Renal pelvis (tissue), 4 donors: ENCODE measurements around the gene GSTM4. TPM values are rescaled to one million over a fixed set of nuclear protein-coding genes. Genes with fewer than 3 reads are reported as not detected.

Experiments used
- DNase-seq: peaks from one replicate; pipeline ENCODE4 v3.0.0-alpha.2; 2013
- polyA plus RNA-seq, 3 donors: library from polyadenylated mRNA; unstranded; fragments of 120-200 nt; gene quantifications; one replicate each; pipeline ENCODE4 v1.2.1, GENCODE V29; 2013; ENCODE audit not compliant: insufficient read length in 3 of 3

The GSTM4 gene
- polyA plus RNA-seq, 3 donors = 57.9 to 60.4 (median 59.3) TPM

DNA sequence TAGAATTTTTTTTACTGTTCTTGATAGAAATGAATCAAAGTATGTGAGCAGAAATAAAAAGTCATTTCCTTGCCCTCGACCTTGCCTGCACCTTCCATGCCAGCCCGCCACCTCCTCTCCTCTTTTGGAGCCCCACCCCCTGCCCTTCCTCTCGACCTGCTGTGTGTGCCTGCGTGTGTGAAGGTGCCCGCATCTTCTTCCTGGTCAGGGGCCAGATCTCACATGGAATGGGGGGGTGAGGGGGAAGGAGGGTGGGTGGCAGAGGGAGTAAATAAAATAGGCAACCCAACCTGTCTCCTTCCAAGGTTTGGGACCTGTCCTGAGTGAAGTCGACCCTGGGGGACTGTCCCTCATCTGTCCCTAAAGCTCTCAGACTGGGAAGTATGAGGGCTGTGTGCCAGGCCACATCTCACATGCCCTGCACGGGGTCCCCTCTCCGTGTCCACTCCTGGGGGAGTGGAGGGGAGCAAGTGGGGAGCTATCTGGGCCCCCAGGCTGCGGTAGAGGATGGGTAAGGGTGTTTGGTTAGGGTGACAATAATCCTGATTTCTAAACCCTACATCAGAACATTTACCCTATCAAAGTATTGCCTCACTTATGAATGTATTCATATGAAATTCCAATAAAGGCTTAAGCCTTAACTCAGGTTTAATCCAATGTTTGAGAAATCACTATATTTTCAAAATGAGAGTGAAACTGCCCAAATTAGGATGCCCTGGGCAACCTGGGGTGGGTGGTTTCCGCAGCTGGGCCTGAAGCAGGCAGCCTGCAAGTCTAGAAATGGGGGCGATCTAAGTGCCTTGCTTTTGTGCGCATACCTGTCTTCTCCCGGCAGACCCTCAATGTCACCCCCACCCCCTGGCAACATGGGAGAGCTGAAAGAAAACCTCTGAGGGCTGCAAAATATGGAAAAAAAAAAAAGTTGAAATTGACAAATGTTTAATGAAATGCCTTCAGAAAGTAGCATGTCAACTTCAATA, 20.8 kb upstream of the GSTM4 start:
- no peak for DNase-seq

DNA sequence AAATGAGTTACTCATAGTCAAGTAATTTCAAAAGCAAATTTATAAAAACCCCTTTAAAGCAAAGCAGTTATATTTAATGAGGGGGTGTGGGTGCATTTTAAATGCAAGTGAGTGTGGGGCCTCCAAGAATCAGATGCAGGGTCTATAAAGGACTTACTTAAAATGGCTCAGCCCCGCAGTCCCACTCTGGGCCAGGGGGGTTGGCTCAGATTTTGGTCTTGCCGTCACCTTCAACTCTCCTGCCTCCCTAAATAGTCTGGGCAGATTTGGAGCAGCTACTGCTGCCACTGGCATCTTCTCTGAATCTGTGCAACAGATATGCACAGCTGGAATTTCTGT, 20.1 kb upstream of the GSTM4 start:
- DNase-seq = no peak

DNA sequence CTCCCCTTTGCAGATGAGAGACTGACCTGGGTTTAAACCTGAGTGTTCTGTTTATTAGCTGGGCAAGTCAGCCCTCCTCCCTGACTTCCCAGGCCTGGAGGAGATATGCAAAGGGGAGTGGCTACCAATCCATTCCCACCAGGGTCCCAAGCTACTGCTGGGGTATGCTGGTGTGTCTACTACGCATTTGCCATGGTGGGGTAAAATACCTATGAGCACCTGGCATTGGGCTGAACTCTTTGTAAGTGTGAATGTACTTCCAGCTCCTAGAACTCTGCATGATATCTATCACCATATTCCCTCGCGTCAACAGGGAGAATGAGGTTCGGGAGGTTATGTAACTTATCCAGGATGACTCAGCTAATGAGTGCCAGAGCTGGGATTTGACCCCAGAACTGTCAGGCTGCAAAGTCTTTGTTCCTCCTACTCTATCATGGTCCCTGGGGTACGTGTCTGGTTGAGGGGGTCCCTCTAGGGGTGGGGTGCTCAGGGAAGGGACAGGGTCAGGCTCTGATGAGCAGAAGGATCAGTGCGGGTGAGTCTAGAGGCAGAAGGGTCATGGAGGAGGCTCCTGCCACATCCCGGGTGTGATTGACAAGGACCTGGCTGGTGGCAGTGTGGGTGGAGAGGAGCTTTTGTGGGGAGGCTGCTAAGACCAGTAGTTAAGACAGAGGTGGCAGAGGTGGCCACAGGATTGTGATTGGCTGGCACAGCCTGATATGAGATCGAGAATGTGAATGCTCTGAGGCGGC, 19.5 kb upstream of the GSTM4 start:
- DNase-seq = no peak

DNA sequence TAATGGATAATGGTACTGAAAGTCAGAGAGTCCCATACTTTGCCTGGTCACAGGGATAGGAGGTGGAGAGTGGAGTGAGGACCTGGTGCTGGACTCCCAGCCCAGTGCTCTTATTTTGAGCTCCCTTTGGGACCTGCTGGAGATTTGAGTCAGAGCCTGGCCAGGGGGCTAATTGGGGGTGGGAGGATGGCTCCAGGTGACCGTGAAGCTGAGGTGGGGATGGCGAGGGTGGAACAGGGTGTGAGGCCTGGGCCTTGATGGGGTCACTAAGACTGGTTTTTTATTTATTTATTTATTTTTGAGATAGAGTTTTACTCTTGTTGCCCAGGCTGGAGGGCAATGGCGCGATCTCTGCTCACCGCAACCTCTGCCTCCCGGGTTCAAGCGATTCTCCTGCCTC, 18.5 kb upstream of the GSTM4 start:
- no peak for DNase-seq

DNA sequence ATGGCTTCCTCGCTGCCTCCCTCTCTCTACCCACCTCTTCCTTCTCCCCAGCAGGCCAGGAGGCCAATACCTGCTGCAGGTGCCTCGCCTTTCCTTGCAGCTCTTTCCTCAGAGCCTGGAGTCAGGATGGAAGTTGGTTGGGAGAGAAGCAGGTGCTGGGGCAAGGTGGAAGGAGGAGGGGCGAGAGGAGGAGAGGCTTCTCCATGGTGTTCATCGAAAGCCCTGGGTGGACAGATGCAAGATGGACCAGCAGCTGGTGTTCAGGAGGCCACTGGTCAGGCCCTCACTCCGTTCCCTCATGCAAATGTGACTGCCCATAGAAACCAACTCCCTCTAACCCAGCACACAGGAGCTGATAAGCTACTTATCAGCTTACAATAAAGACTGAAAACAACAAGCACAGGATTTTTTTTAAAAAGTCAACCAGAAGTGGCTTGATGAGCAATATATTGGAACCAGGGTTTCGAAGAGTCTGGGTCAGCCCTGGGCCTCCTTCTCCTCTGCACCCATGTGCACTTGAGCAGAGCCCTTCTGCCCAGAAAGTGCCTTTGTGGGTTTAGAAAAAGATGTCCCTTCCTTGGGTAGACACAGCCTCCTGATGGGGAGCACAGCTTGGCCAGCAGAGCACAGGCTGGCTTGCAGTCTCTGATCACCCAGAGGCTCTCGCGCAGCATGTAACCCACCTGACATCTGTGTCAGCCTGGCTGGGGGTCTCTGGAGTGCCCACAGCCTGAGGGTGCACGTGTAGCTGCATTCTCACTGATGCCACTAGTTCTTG, 16.6 kb upstream of the GSTM4 start:
- no peak for DNase-seq

DNA sequence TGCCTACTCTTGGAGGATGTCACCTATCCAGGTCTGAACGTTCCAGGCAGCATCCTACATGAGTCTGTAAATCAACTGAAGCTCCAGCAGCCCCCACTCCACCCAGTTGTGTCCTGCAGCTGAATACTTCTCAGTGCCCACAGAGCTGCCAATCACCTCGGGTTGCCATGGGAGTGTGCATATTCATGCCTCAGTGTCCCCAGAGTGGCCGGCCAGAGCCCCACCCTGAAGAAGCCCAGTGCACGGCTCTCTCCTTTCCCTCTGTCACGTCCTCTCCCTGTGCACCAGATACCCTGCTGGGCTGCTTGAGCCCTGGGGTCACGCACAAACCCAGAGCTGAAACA, 16.1 kb upstream of the GSTM4 start:
- DNase-seq = no peak

DNA sequence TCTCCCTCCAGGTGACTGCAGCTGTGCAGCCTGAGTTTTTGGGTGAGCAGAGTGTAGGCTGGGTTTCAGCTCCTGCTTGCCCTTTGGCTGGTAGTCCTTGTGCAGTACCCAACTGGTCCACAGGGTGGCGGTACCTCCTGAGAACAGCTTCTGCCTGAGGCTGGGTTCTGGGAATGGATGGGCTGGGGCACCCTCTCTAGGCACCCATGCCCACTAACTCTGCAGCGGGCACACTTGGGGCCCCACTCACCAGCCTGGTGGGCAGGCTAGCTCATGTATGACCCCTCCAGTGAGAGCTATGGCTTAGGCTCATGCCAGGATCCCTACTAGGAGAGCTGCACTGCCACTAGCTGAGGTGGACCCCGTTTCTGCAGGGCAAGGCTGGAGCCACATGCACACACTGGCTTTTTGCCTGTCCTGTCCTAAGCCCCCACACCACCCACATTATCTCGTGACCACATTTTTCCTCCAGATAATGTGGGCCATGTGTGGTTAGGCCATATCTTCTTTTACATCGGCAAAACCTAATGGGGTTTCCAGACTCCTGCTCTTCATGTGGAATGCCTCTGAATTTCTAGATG, 15.5 kb upstream of the GSTM4 start:
- no peak for DNase-seq

DNA sequence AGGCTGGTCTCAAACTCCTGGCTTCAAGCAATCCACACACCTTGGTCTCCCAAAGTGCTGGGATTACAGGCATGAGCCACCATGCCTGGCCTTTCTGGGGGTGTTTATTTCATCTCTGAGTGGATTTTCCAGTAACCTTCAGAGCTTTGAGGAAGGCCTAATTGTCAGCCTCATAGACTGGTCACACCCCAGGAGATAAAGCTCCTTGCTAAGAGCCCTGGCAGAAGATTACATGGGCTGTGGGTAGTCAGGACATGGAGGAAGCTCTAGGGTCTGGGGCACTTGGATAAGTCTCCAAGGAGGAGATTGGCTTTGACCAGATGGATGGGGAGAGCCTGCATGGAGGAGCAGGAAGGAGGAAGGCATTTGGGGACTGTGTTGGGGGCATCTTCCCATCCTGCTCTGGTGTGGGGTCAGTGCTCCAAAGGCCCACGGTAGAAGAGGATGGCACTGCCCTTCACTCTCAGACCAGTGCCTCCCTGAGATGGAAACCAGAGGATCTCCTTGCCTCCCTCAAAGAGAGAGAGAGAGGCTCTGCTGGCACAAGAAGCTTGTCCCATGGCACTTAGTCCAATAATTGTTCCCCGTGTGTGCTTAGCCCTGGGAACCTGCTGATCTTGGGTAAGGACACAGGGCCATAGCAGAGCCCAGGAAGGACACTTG, 14.7 kb upstream of the GSTM4 start:
- DNase-seq = no peak

DNA sequence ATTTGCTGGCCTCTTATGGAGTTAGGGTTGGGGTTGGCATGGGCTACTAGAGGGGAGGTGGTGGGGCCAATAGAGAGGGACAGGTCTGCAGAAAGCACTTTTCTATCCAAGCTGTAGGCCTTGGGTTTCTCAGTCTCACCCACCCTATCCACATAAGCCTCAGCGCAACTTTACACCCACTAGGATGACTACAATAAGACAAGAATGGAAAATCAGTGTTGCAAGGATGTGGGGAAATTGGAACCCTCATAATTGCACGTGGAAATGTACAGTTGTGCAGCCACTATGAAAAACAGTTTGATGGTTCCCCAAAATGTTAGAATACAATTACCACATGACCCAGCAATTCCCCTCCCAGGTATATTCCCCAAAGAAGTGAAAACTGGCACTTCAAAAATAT, 14.0 kb upstream of the GSTM4 start:
- no peak for DNase-seq

DNA sequence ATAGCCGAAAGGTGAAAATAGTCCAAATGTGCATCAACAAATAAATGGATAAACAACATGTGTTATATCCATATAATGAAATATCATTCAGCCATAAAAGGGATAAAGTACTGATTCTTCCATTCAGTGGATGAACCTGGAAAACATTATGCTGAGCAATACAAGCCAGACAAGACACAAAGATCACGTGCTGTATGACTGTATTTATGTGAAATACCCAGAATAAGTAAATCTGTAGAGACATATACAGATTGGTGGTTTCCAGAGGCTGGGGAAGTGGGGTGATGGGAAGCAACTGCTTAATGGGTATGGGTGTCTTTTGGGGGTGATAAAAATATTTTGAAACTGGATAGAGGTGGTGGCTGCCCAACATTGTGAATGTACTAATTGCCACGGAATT, 13.3 kb upstream of the GSTM4 start:
- no peak for DNase-seq

DNA sequence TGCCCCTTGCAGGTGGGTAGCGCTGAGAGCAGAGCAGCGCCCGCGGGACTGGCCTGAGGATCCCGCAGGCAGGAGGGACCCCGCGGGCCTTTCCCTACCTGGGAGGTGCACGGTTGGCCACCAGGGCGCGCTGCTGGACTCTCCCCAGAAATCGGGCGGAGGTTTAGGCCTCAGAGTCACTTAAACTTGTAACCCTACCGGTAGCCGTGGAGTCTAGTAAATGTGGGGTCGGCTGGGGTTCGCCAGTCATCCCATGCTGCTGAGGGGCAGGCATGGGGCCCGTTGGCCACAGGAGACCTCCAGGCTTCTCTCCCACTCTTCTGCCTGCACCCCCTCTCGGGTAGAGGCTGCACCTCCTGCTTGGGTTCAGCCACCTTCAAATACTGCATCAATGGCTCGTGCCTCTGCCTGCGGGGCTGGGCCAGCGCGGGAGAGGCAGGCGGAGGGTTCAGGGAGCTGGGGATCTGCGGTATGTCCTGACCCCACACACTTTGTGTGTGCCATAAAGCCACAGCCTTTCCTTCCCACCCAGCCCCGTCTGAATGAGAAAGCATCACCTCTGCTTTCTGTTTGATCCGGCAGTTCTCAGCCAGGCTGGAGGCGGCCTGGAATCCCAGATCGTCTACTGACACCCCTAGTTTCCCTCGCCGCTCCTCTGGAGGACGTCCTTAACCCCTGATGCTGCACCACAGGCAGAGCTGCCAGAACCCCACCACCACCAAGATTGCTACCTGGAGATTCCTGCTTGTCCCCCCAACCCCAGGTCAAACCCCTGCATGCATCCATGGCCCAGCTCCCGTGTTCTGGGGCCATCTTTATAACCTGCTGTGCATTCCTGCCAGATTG, 12.3 kb upstream of the GSTM4 start:
- DNase-seq = peak; percentile 70

DNA sequence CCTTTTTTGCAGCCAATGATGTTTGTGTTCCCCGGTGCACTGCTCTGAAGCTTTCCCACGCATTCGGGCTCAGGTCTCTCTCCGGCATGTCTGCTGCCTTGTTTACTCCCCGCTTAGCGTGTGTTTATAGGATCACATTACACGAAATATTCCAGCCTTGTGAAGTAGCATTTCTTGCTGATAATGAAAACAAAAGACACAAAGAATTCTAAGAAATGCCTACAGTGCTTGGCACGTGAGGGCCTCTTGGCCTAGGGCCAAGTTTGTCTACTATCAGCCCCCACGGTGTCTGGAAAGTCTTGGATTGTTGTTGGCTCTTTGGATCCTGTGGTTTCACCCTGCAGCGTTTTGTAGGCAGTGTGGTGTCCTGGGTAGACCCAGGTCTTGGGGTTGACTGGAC, 11.2 kb upstream of the GSTM4 start:
- DNase-seq = no peak

DNA sequence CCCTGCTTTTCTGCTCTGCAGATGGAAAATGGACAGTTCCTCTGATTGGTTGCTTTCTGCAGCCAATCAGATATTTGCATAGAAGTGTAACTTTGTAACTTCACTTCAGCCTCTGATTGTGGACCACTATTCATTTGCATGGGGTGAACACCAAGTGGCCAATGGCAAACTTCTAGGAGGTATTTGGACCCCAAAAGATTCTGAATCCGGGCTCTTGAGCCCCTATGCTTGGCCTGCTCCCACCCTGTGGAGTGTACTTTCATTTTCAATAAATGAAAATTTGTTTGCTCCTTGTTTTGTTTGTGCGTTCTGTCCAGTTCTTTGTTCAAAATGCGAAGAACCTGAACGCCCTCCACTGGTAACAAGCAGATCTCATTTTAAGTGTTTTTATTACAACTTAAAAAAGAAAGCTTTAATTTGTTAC, 6.4 kb upstream of the GSTM4 start:
- DNase-seq = no peak

DNA sequence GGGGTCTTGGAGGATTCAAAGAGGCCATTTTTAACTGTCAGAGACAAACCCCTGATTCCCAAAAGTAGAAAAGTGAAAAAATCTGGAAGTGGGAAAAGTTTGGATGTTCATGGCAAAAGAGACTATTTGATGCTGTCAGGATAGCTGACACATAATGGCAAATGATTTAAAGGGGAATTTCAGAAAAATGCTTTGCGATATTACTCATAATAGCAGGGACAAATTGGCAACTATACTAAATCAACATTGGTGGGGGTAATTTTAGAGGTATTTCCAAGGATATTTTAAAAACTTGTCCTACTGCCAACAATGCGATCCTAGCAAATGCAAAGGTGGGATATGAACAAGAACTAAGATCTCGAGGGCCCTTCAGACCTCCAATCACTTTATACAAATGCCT, 5.3 kb upstream of the GSTM4 start:
- no peak for DNase-seq

DNA sequence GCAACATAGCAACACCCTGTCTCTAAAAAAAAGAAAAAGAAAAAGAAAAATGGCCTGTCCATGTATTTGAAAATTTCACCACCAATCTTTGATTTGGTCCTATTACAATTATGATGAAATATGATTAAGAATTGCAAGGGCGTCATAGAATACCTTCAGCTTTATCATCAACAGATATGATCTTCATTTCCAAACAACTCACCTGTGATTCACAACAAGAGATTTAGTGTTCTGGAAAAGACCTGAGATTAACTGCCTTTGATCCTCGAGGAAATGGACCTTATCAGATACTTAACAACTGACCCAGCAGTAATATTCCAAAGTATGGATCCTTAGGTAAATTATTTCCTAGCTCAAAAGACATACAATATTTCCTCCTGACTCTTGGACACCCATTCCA, 3.5 kb upstream of the GSTM4 start:
- DNase-seq = no peak

DNA sequence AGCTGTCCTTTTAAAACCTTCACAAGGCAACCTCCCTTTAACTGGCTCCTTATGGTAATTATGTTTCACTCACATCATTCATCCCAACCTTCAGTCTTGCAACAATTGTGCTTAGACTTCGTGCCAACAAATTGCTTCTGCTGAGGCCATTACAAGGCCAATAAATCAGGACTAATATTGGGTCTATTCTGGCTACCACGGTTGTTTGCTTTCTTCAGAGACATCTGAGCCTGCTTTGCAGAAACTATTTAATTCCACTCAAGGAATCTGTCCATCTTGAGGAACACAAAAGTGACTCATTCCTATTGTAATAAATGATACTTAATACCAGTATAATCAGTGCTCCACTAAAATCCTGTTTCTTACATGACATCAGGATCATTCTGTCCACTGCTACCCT, 2.6 kb upstream of the GSTM4 start:
- DNase-seq = no peak

DNA sequence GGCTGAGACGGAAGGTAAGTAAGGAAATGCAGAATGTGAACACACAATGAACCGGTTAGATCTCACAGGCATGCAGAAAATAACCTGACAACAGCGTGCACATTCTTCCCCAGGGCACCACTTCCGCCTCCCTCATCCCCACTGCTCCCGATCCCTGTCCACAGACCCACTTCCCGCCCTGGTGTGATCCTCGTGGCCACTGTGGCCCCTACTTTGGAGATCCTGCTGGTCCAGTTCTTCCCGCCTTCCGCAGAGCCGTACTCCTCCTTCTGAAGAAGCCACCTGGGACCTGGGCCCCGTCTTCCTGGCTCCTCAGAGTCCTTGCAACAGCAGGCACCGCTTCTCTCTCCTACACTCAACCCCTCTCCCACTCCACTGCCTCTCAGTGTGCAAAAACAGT, 1.4 kb upstream of the GSTM4 start:
- DNase-seq = no peak

DNA sequence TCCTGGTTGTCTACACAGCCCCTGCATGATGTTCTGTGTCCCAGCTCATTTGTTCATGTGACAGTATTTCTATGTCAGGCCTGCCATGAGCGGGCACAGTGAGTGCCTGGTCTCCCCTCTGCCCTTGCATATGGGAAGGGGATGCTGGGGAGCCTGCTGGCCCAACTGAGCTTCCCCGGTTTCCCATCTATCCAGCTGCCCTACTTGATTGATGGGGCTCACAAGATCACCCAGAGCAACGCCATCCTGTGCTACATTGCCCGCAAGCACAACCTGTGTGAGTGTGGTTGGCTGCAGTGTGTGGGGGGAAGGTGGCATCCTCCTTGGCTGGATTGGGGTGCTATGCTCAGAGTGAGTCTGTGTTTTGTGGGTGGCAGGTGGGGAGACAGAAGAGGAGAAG, 1.5 kb downstream of the GSTM4 start:
- no peak for DNase-seq

DNA sequence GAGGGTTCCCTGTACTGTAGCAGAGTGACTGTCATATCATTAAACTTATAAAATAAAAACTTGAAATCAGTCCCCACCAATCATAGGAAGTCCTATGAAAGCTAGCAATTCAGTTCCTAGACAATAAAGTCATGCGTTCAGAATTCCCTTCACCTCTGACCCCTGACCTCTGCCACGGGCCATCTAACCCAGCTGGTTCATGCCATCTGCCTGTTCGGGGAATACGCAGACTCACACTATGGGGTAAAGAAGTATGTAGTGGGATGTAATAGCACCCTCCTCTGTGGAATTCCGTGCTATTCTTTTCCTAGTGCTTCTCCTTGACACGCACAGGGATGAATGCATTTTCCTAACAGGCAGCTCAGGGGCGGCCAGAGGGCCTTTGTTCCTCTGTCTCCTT, 2.1 kb downstream of the GSTM4 start:
- no peak for DNase-seq

DNA sequence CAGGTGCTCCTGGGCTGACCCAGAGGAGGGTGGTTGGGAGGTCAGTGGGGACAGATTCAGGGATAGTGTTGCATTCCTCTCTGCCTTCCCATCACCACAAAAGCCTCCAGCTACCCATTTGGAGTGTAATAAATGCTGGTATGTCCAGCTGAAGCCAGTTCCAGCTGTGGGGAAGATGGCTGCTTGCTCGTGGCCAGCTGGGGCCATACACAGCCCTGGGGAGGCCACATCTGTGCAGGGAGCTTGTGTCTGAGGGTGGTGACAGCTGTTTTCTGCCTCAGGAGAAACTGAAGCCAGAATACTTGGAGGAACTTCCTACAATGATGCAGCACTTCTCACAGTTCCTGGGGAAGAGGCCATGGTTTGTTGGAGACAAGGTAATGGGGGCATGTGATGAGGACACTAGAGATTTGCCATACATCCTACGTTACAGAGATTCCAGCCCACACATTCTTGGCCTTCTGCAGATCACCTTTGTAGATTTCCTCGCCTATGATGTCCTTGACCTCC, 2.7 kb downstream of the GSTM4 start:
- no peak for DNase-seq

DNA sequence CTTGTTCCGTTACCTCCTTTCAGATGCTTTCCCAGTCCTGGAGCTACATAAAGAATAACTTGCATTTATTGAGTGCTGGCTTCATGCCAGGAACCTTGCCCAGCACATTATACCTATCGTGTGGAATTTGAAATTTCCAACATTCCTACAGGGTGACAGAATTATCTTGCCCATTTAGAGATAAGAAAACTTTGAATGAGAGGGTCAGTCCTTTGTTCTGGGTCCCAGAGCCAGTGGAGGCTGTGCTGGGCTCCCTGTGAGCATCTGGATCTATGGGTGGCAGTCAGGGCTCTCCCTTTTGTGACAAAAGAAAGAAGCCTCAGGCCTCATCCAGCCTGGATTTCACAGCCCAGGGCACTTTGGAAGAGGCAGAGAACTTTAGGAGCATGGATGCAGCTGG, 3.2 kb downstream of the GSTM4 start:
- DNase-seq = no peak
